Measurements from ENCODE around the gene CYTH2.
"Not testable (repeated sequence)": the region's sequence is repeated elsewhere in the genome, so short reads cannot be mapped to it uniquely, and the experiment has no call there.

CYTH2 gene

DNA sequence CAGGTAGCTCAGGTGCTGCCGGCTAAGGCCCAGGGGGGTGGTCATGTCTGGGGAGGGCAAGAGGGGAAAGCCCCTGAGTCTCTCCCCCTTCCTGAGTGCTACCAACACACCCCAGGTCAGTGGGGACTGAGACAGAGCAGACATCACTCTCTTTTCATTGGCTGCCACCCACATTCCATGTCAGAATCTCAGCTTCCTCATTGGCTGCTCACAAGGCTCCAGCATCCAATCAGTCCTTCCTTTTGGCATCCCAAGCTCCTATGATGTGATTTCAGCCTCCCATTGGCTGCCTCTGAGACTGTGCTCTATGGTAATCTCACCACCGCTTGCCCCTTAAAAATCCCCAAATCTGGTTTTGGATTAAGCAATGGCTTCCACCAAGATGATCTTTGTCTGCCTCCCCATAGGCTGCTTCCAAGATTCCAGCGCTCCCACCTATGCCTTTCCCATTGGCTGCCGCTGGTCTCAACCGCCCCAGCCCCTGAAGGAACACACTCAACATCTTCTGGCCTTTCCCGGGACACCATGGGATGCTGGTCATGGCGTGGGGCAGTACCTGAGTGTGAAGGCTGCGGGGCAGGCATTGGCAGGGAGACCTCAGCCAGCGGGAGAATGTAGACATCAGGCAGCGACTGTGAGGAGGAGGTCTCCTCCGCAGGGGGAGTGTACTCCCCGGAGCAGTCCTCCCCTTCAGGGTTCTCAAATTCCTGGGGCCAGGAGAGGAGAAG, 40.5 kb downstream of the CYTH2 start:
- no peak for ATAC-seq (replicated peaks; ENCODE audit: extremely low read depth, poor library complexity, severe bottlenecking)
- no peak overlapping the region for H3K27ac Mint-ChIP-seq (ENCODE audit: low read depth)
- H3K9me3 Mint-ChIP-seq, result no peaks in the 10 kb centered on the region
- H3K4me3 Mint-ChIP-seq, result no peak overlapping the region
- peaks cover 9% of the 10 kb centered on the region for H3K36me3 Mint-ChIP-seq (ENCODE audit: insufficient read depth)
- no peak for DNase-seq (ENCODE audit: low spot score in 2 of 2)
- no peaks in the 10 kb centered on the region for H3K27me3 Mint-ChIP-seq
- H3K4me1 Mint-ChIP-seq, result peaks cover 16% of the 10 kb centered on the region

- Mint-ChIP-seq H3K4me3 (no peak overlapping the region), H3K27ac (ENCODE audit: low read depth) (no peak overlapping the region), H3K9me3 (no peaks in the 10 kb centered on the region), H3K4me1 (peaks cover 16% of the 10 kb centered on the region), H3K36me3 (ENCODE audit: insufficient read depth) (peaks cover 9% of the 10 kb centered on the region), H3K27me3 (no peaks in the 10 kb centered on the region)
- ATAC-seq (replicated peaks; ENCODE audit: extremely low read depth, poor library complexity, severe bottlenecking) (peak; percentile 29), DNase-seq (ENCODE audit: low spot score in 2 of 2) (peak; percentile 63 to 69)
Observed at GRCh38 chr19:48510421-48511268, 41.5 kb downstream of the CYTH2 start.

- no peaks in the 10 kb centered on the region for H3K9me3 Mint-ChIP-seq
- peaks cover 9% of the 10 kb centered on the region for H3K36me3 Mint-ChIP-seq (ENCODE audit: insufficient read depth)
- ATAC-seq (replicated peaks; ENCODE audit: extremely low read depth, poor library complexity, severe bottlenecking) (peak; percentile 6), DNase-seq (ENCODE audit: low spot score in 2 of 2) (no peak)
- H3K4me3 Mint-ChIP-seq, result no peak overlapping the region
- no peak overlapping the region for H3K27ac Mint-ChIP-seq (ENCODE audit: low read depth)
- H3K4me1 Mint-ChIP-seq, result peaks cover 16% of the 10 kb centered on the region
- no peaks in the 10 kb centered on the region for H3K27me3 Mint-ChIP-seq
Observed at GRCh38 chr19:48511321-48511731, 42.2 kb downstream of the CYTH2 start.

DNA sequence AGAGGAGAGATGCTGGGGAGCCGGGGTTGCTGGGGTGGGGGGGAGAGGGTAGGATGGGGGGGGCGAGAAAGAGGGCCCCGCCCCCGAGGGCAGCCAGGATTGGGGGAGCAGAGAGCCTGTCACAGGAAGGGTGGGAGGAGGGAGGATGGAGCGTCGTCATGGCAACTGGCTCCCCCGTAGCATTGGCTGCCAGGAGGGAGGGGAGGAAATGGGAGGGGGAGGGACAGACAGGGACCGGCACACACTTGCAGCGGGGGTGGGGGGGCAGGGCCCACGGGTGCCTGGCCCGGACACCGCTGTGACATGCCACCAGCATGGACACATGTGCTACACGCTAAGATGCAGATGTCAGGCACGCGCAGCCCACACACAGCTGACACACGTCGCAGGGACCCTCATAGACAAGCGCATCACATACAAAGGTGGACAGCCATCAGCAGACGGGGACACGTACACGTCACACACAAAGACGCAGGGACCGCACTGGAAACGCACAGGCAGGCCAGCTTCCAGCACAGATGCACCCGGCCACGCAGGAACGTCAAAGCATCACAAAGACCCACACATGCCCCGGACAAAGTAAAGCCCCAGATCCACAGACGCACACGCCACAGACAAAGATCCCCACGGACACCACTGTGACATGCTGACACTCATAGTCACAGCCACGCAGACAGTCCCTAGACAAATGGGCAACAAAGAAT, 42.8 kb downstream of the CYTH2 start, which contains the start of gene LMTK3:
Gene LMTK3 (minus strand): TSS at position 36 of the 704 bp plus-strand sequence. CDS start 259 bp downstream, outside the sequence.
- H3K27me3 Mint-ChIP-seq, result no peaks in the 10 kb centered on the region
- H3K4me1 Mint-ChIP-seq, result peaks cover 16% of the 10 kb centered on the region
- no peak within 1 kb of the TSS for H3K4me3 Mint-ChIP-seq
- ATAC-seq (replicated peaks; ENCODE audit: extremely low read depth, poor library complexity, severe bottlenecking) (peak; percentile 63), DNase-seq (ENCODE audit: low spot score in 2 of 2) (peak; percentile 56 to 77)
- peaks cover 9% of the 10 kb centered on the region for H3K36me3 Mint-ChIP-seq (ENCODE audit: insufficient read depth)
- H3K27ac Mint-ChIP-seq (ENCODE audit: low read depth), result no peak within 1 kb of the TSS
- H3K9me3 Mint-ChIP-seq, result no peaks in the 10 kb centered on the region

- peaks cover 16% of the 10 kb centered on the region for H3K4me1 Mint-ChIP-seq
- H3K27me3 Mint-ChIP-seq, result no peaks in the 10 kb centered on the region
- no peak for DNase-seq (ENCODE audit: low spot score in 2 of 2)
- H3K36me3 Mint-ChIP-seq (ENCODE audit: insufficient read depth), result peaks cover 6% of the 10 kb centered on the region
- H3K9me3 Mint-ChIP-seq, result no peaks in the 10 kb centered on the region
- no peak overlapping the region for H3K4me3 Mint-ChIP-seq
- peak; percentile 11 for ATAC-seq (replicated peaks; ENCODE audit: extremely low read depth, poor library complexity, severe bottlenecking)
- no peak overlapping the region for H3K27ac Mint-ChIP-seq (ENCODE audit: low read depth)
Observed at GRCh38 chr19:48512504-48513288, 43.5 kb downstream of the CYTH2 start.

GRCh38 chr19:48513289-48514122, 44.3 kb downstream of the CYTH2 start:
- H3K27ac Mint-ChIP-seq (ENCODE audit: low read depth), result no peak overlapping the region
- DNase-seq (ENCODE audit: low spot score in 2 of 2), result peak; percentile 38 to 42
- no peak overlapping the region for H3K4me3 Mint-ChIP-seq

DNA sequence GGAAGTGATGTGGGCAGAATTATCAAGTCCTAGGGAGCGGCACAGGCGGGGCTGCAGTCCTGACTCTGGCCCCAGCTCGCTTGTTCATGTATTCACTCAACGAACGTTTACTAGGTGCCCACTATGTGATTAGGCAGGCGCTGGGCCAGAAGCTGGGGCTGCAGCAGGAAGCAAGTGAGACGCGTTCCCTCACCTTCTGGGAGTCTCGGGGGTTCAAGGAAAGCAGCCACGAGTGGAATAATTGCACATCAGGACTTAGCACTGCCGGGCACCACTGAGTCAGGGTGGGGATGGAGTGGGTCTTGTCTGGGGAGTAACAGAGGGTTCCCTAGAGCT, 44.9 kb downstream of the CYTH2 start:
- DNase-seq (ENCODE audit: low spot score in 2 of 2), result no peak
- Mint-ChIP-seq H3K36me3 (ENCODE audit: insufficient read depth) (peaks cover 6% of the 10 kb centered on the region), H3K27me3 (no peaks in the 10 kb centered on the region), H3K27ac (ENCODE audit: low read depth) (no peak overlapping the region), H3K9me3 (no peaks in the 10 kb centered on the region), H3K4me3 (no peak overlapping the region), H3K4me1 (peaks cover 16% of the 10 kb centered on the region)
- no peak for ATAC-seq (replicated peaks; ENCODE audit: extremely low read depth, poor library complexity, severe bottlenecking)

More at GRCh38 chr19:48513289-48514122, 44.3 kb downstream of the CYTH2 start:
- ATAC-seq (replicated peaks; ENCODE audit: extremely low read depth, poor library complexity, severe bottlenecking), result peak; percentile 55
- no peaks in the 10 kb centered on the region for H3K9me3 Mint-ChIP-seq
- peaks cover 6% of the 10 kb centered on the region for H3K36me3 Mint-ChIP-seq (ENCODE audit: insufficient read depth)
- peaks cover 16% of the 10 kb centered on the region for H3K4me1 Mint-ChIP-seq
- no peaks in the 10 kb centered on the region for H3K27me3 Mint-ChIP-seq

GRCh38 chr19:48516536-48516935, 47.4 kb downstream of the CYTH2 start:
- Mint-ChIP-seq H3K36me3 (ENCODE audit: insufficient read depth) (peaks cover 4% of the 10 kb centered on the region), H3K9me3 (no peaks in the 10 kb centered on the region), H3K27me3 (no peaks in the 10 kb centered on the region), H3K4me1 (peaks cover 5% of the 10 kb centered on the region), H3K27ac (ENCODE audit: low read depth) (no peak overlapping the region), H3K4me3 (no peak overlapping the region)
- DNase-seq (ENCODE audit: low spot score in 2 of 2), result no peak
- ATAC-seq (replicated peaks; ENCODE audit: extremely low read depth, poor library complexity, severe bottlenecking), result no peak

DNA sequence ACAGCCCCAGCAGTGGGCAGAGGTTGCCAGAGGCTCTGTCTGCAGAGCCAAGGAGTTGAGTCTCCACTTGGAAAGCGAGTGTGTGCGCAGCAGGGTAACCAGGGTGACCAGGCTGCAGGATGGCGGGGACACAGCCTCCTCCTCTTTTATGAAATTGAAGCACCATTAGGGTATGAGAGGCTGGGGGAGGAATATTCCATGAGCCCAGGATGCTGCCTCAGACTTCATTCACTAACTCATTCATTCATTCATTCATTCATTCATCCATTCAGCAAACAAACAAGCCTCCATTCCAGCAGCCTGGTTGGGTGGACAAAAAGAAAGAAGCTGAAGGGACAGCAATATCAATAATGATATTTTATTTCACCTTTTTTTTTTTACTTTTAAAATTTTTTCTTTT, 49.0 kb downstream of the CYTH2 start:
- peaks cover 4% of the 10 kb centered on the region for H3K36me3 Mint-ChIP-seq (ENCODE audit: insufficient read depth)
- no peaks in the 10 kb centered on the region for H3K27me3 Mint-ChIP-seq
- ATAC-seq (replicated peaks; ENCODE audit: extremely low read depth, poor library complexity, severe bottlenecking) (no peak), DNase-seq (ENCODE audit: low spot score in 2 of 2) (no peak)
- H3K4me3 Mint-ChIP-seq, result no peak overlapping the region
- H3K4me1 Mint-ChIP-seq, result peaks cover 5% of the 10 kb centered on the region
- H3K9me3 Mint-ChIP-seq, result no peaks in the 10 kb centered on the region
- no peak overlapping the region for H3K27ac Mint-ChIP-seq (ENCODE audit: low read depth)

DNA sequence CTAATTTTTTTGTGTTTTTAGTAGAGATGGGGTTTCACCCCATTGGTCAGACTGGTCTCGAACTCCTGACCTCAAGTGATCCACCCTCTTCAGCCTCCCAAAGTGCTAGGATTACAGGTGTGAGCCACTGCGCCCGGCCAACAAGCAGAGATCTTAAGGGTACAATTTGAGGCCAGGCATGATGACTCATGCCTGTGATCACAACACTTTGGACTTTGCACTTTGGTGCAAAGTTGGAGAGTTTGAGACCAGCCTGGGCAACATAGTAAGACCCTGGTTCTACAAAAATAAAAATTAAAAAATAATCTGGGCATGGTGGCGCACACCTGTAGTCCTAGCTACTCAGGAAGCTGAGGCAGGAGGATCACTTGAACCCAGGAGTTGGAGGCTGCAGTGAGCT, 50.3 kb downstream of the CYTH2 start:
- H3K4me1 Mint-ChIP-seq; ATAC-seq (replicated peaks; ENCODE audit: extremely low read depth, poor library complexity, severe bottlenecking); H3K36me3 Mint-ChIP-seq (ENCODE audit: insufficient read depth); H3K9me3 Mint-ChIP-seq; H3K27ac Mint-ChIP-seq (ENCODE audit: low read depth); DNase-seq (ENCODE audit: low spot score in 2 of 2); H3K4me3 Mint-ChIP-seq; H3K27me3 Mint-ChIP-seq: not testable (repeated sequence)

DNA sequence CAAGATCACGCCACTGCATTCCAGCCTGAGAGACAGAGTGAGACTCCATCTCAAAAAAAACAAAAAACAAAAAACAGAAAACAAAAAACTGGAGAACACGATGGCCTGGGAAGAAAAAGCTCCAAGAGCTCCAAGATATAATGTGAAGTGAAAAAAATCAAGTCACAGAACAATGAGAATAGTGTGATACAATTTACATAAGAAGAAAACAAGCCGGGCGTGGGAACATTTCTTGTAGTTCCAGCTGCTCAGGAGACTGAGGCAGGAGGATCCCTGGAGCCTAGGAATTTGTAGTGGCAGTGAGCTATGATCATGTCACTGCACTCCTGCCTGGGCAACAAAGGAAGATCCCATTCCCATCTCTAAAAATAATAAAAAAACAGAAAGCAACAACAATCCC, 51.0 kb downstream of the CYTH2 start:
- Mint-ChIP-seq H3K36me3 (ENCODE audit: insufficient read depth) (no peaks in the 10 kb centered on the region), H3K9me3 (peaks cover 5% of the 10 kb centered on the region), H3K27ac (ENCODE audit: low read depth) (no peak overlapping the region), H3K4me3 (no peak overlapping the region), H3K4me1 (no peaks in the 10 kb centered on the region), H3K27me3 (peaks cover 15% of the 10 kb centered on the region)
- no peak for ATAC-seq (replicated peaks; ENCODE audit: extremely low read depth, poor library complexity, severe bottlenecking)
- DNase-seq (ENCODE audit: low spot score in 2 of 2), result no peak
